HG02938 (cell line): ENCODE results near the gene PHKA2.
"Not testable (repeated sequence)": the region's sequence is repeated elsewhere in the genome, so short reads cannot be mapped to it uniquely, and the experiment has no call there.

Experiments used
- ATAC-seq: cut with Tn5 transposase; IDR thresholded peaks from one replicate; pipeline ENCODE4 v1.9.1; 2021; ENCODE audit warnings: mild to moderate bottlenecking, moderate library complexity; ENCODE audit not compliant: unreplicated experiment

Gene PHKA2

DNA sequence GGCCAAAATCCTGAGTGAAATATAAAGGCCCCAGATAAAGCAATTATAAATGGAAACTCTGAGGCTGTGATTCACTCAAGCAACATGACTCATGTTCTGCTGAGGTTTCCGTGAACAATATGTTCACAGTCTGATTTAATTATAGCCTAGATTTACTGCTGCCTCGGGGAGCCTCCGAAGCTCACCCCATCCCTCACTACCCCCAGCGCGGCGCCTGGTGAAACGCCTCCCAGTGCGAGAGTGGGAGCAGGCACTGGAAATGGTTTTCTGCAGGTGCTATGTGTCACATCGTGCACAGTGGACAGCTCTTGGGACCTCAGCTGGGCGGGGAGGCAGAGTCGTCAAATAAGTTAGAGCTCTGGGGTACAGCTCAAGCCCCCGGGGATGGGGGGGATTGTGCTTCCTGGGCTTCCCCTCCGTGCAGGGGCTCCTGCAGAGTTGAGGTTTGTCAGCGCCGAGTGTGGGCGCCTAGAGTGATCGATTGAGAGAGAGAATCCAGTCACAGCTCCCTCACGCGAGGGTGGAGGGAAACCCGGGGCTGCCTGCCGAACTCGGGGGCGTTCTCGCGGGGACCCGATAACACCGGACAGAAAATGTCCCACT is 110.6 kb downstream of the PHKA2 start:
- ATAC-seq = no peak

GRCh38 chrX:18872621-18873020 is 111.3 kb downstream of the PHKA2 start:
- ATAC-seq = no peak

GRCh38 chrX:18871970-18872369 is 111.9 kb downstream of the PHKA2 start:
- ATAC-seq = no peak

DNA sequence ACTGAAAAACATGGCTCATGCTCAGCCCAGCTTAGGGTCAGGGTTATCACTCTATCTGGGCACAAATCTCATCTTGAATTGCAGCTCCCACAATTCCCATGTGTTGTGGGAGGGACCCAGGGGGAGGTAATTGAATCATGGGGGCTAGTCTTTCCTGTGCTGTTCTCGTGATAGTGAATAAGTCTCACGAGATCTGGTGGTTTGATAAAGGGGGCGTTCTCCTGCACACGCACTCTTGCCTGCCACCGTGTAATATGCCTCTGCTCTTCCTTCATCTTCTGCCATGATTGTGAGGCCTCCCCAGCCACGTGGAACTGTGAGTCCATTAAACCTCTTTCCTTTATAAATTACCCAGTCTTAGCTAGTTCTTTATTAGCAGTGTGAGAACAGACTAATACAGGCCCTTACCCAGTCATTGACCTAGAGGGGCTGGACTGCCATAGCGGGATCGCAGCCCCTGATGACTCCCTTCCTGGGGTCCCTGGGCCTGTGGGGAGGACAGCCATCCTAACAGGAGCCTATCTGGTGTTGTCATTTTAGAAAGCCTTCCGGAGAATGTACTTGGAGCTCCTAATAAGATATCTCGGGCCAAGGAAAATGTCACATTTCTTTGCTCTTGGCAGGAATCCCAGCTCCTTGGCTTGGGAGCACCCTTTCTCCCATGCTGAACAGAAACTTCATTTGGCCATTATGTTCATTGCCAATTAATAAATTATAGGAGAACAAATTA is 112.6 kb downstream of the PHKA2 start:
- ATAC-seq = no peak

GRCh38 chrX:18864390-18864920 is 119.5 kb downstream of the PHKA2 start:
- ATAC-seq = no peak

DNA sequence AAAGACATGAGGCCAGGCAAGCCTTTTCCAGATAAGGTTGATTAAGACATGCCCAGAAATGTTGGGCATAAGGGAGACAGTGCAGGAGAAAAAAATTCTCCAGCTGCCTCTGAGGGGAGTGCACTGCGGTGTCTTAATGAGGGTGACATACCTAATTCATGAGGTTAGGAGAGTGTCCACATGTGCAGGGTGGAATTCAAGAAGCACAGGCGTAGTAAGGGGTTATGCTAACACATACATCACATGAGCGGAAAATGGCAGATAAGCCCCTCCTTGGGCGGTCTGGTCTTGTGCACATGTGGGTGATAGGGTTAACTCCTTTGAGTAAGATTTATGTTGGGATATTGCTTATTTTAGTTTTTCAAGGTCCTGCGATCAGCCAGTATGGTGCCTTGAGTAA is 122.4 kb downstream of the PHKA2 start:
- ATAC-seq = no peak

DNA sequence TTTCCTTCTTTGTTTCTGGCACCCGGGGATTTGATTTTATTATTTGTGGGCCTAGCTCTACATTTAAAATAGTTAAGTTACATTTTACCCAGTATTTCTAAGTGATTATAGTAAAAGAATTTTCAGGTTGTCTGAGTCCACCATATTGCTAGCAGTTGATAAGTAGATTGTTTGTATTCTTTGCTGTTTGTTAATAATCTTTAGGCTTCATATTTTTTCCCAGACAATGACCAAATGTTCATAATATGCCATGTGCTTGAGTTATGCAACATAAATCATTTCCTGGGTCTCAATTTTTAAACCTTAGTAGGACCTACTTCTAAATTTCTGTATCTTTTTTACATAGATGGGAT is 127.3 kb downstream of the PHKA2 start:
- no peak for ATAC-seq

DNA sequence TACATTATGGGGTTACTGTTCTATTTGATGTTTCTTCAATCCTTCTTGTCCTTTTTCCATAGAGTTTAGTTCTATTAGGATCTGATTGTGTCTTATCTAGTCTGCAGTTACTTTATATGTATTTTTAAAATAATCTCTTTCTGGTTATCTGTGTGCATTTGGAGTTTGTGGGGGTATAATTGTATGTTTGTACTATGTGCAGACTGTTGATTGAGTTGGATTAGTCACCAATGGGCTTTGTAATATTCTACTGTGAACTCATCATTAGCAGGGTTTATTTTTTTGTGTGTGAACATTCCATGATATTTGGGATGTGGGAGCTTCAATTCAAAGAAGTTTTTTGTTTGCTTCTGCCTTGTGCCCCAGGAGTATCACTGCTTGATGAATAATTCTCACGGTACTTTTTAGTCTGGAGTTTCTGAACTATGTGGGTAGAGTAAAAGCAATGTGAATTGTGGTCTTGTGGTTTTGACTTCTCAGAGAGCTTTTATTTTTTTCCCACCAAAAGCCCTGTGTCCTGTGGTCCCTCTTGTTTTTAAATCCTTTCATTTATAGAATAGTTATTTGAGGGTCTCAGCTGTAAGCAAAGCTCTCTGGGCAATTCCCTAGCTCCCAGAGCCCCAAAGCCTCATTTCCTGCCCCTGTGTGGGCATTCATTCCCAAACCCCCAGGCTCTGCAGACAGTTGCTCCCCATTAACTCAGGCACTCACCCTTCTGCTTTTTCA is 127.8 kb downstream of the PHKA2 start:
- ATAC-seq = peak; percentile 92

DNA sequence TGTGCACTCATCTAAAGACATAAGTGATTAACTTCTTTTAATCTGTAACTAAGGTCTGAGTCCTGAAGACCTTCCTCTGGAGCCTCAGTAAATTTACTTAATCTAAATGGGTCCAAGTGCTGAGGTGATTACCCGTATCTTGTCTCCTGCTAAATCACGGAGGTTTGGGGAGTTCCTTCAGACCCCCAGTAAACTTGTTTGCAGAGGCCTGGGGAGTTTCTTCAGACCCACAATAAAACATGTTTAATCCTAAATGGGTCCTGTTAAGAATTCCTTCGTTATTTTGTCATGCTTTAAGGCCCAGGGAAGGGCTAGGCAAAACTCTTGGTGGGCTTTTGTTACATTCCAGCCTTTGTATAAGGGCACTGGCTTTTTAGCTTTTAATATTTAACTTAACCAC is 136.0 kb downstream of the PHKA2 start:
- ATAC-seq = not testable (repeated sequence)
